OCI-LY7 (cell line): ENCODE data around the gene FIGNL2.

Experiments used
- EZH2phosphoT487 ChIP-seq: fragments of 200-600 bp; sonication (generic); IDR thresholded peaks from 2 replicates; pipeline ENCODE4 v1.6.1; 2018; ENCODE audit warnings: low read depth, borderline replicate concordance, mild to moderate bottlenecking, mixed run types, antibody characterized with exemption, low read length, moderate library complexity, mixed read lengths
- TF ChIP-seq, protein P1 (sequence below): fragments of 200-600 bp; sonication (generic); conservative IDR thresholded peaks from 2 replicates; pipeline ENCODE4 v1.5.1; 2014; ENCODE audit warnings: mild to moderate bottlenecking, antibody characterized with exemption, low read length, moderate library complexity, mixed read lengths

GRCh38 chr12:51840966-51841365 lies 7.6 kb downstream of the FIGNL2 start:
- TF ChIP-seq, protein P1, sequence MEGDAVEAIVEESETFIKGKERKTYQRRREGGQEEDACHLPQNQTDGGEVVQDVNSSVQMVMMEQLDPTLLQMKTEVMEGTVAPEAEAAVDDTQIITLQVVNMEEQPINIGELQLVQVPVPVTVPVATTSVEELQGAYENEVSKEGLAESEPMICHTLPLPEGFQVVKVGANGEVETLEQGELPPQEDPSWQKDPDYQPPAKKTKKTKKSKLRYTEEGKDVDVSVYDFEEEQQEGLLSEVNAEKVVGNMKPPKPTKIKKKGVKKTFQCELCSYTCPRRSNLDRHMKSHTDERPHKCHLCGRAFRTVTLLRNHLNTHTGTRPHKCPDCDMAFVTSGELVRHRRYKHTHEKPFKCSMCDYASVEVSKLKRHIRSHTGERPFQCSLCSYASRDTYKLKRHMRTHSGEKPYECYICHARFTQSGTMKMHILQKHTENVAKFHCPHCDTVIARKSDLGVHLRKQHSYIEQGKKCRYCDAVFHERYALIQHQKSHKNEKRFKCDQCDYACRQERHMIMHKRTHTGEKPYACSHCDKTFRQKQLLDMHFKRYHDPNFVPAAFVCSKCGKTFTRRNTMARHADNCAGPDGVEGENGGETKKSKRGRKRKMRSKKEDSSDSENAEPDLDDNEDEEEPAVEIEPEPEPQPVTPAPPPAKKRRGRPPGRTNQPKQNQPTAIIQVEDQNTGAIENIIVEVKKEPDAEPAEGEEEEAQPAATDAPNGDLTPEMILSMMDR: no peak
- TF ChIP-seq EZH2phosphoT487: no peak
